Esophagus muscularis mucosa (tissue), 4 donors: Measurements from ENCODE around the gene CACNA2D3. TPM values are rescaled to one million over a fixed set of nuclear protein-coding genes. Genes with fewer than 3 reads are reported as not detected.

Experiments used
- DNase-seq: peaks from one replicate; pipeline ENCODE4 v3.0.0-alpha.2; 2017; ENCODE audit errors: extremely low spot score
- H3K27ac ChIP-seq, 4 donors: fragments of 200-600 bp; sonication (generic); replicated peaks in 1 of 4; 1 replicate in 3 of 4; 2 replicates in 1 of 4; pipeline ENCODE4 v1.5.1; 2016 to 2019; ENCODE audit warnings: mild to moderate bottlenecking in 1 of 4
- H3K27me3 ChIP-seq, 4 donors: fragments of 200-600 bp; sonication (generic); one replicate each; pipeline versions ENCODE4 v1.5.1 to v1.6.0; 2016 to 2019
- H3K36me3 ChIP-seq, 4 donors: fragments of 200-600 bp; sonication (generic); one replicate each; pipeline ENCODE4 v1.5.1; 2016 to 2019
- H3K4me1 ChIP-seq, 4 donors: fragments of 200-600 bp; sonication (generic); one replicate each; pipeline ENCODE4 v1.5.1; 2016 to 2019
- H3K4me3 ChIP-seq, 4 donors: fragments of 200-600 bp; sonication (generic); 1 replicate in 2 of 4; 2 replicates in 2 of 4; pipeline ENCODE4 v1.5.1; 2016 to 2019; ENCODE audit warnings: mild to moderate bottlenecking in 4 of 4, moderate library complexity in 1 of 4
- H3K9me3 ChIP-seq, 4 donors: fragments of 200-600 bp; sonication (generic); 1 replicate in 3 of 4; 2 replicates in 1 of 4; pipeline ENCODE4 v1.5.1; 2016 to 2019
- EP300 ChIP-seq: sonication (generic); formaldehyde crosslinking; IDR thresholded peaks from one replicate; pipeline ENCODE4 v1.6.1; 2017; ENCODE audit warnings: antibody characterized with exemption
- POLR2A ChIP-seq: fragments of 450-650 bp; IDR thresholded peaks from one replicate; pipeline ENCODE4 v1.6.1; 2017; ENCODE audit warnings: antibody characterized with exemption, moderate library complexity, mild to moderate bottlenecking, low read depth
- POLR2AphosphoS5 ChIP-seq, 2 donors: sonication (generic); formaldehyde crosslinking; IDR thresholded peaks; one replicate each; pipeline ENCODE4 v1.6.1; 2017; ENCODE audit warnings: antibody characterized with exemption in 2 of 2
- WGBS: methylation state at CpG from one replicate; pipeline ENCODE4 v1.1.5; 2018; 5-methylcytosine and 5-hydroxymethylcytosine counted together
- intact Hi-C: fragments of 100-400 bp; cut with DNase I; formaldehyde crosslinking; loops from one replicate; pipeline ENCODE4 v1.15.1; 2023
- total RNA-seq, 4 donors: library from RNA; depleted of rRNA; stranded (reverse); fragments of >200 nt; gene quantifications; one replicate each; pipeline versions ENCODE4 v1.1.0 to v1.2.1, GENCODE V29; 2016
- TF ChIP-seq, protein P1 (sequence below), 3 experiments: fragments of 200-600 bp in 2 of 3; fragments of 450-650 bp in 1 of 3; sonication (generic) in 2 of 3; IDR thresholded peaks; one replicate each; pipeline ENCODE4 v1.5.1; 2017 to 2019; ENCODE audit warnings: antibody characterized with exemption in 3 of 3, mild to moderate bottlenecking in 2 of 3, moderate library complexity in 1 of 3

The CACNA2D3 gene
- total RNA-seq, 4 donors from 2014 or later = 2.5 to 6.3 (median 3.9) TPM

DNA sequence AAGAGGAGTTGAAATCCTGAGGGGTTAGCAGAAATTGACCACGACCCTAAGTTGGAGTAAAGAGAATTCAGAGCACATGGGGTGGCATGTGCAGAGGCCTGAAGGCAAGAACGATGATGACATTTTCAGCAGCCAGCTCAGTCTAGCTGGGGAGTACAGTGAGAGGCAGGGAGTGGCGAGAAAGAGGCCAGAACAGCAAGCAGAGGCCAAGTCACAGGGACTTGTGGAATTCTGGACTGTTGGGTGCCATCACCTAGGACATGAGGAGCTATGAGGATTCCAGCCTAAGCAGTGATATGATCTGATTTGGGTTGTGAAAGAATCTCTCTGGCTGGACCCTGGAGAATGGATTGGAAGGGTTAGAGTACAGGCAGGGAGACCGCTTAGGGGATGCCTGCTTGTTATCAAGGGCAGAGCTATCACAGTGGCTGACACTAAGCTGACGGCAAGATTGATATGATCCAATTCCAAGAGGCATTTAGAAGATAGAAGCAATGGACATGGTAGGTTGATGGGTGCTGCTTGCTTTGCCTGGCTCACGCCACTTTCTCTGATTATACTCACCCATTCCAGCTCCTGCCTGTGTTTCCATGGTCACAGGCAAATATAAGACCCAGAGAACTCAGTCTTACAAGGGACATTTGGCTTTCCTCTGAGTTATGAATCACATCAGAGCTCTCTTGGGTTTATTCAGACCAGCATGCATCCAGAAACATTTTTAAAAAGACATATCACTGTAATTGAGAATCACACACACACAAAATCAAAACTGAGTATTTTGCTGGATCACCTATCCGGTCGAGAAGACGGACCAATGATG lies 739.1 kb downstream of the CACNA2D3 start:
- no peak for TF ChIP-seq EP300
- no peaks in the 10 kb centered on the region for H3K9me3 ChIP-seq
- H3K36me3 ChIP-seq = no peaks in the 10 kb centered on the region
- intact Hi-C loops = no loop called here
- 63% methylated on average over 9 of the region's 9 CpGs for WGBS
- H3K4me1 ChIP-seq = peaks cover 9 to 49% (median 33%) of the 10 kb centered on the region in 4 donors
- no peaks in the 10 kb centered on the region for H3K27me3 ChIP-seq
- H3K27ac ChIP-seq = peak overlapping the region in 1 of 4 donors; percentile 56
- no peak overlapping the region for H3K4me3 ChIP-seq
- no peak for DNase-seq

DNA sequence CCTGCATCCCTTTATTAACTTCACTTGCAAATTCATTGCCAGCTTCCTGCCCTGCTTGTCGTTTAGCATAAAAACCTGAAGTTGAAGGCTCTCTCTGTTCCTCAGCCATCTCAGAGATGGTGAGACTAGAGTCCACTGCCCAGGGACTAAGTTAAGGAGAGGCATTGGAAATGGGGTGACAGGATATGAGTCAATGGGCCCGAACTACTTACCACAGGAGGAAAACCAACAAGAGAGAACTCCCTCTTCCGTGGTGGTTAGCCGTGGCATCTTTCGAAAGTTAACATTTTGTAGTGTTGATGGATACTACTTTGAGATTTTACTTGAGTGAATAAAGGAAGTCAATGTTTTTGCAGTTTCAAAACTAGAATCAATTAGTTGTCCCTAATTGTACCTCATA lies 740.2 kb downstream of the CACNA2D3 start:
- Histone ChIP-seq H3K4me3 (no peak overlapping the region), H3K4me1 (peaks cover 9 to 49% (median 33%) of the 10 kb centered on the region in 4 donors), H3K36me3 (no peaks in the 10 kb centered on the region), H3K27me3 (no peaks in the 10 kb centered on the region), H3K27ac (no peak overlapping the region), H3K9me3 (no peaks in the 10 kb centered on the region)
- WGBS = 78% methylated on average over 5 of the region's 5 CpGs
- no peak for DNase-seq
- TF ChIP-seq EP300 (no peak), POLR2AphosphoS5 (IDR thresholded peaks at IDR 0.05) (no peak), POLR2A (no peak)
- TF ChIP-seq, protein P1, sequence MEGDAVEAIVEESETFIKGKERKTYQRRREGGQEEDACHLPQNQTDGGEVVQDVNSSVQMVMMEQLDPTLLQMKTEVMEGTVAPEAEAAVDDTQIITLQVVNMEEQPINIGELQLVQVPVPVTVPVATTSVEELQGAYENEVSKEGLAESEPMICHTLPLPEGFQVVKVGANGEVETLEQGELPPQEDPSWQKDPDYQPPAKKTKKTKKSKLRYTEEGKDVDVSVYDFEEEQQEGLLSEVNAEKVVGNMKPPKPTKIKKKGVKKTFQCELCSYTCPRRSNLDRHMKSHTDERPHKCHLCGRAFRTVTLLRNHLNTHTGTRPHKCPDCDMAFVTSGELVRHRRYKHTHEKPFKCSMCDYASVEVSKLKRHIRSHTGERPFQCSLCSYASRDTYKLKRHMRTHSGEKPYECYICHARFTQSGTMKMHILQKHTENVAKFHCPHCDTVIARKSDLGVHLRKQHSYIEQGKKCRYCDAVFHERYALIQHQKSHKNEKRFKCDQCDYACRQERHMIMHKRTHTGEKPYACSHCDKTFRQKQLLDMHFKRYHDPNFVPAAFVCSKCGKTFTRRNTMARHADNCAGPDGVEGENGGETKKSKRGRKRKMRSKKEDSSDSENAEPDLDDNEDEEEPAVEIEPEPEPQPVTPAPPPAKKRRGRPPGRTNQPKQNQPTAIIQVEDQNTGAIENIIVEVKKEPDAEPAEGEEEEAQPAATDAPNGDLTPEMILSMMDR (IDR thresholded peaks at IDR 0.05) = no peak
- intact Hi-C loops = no loop called here

DNA sequence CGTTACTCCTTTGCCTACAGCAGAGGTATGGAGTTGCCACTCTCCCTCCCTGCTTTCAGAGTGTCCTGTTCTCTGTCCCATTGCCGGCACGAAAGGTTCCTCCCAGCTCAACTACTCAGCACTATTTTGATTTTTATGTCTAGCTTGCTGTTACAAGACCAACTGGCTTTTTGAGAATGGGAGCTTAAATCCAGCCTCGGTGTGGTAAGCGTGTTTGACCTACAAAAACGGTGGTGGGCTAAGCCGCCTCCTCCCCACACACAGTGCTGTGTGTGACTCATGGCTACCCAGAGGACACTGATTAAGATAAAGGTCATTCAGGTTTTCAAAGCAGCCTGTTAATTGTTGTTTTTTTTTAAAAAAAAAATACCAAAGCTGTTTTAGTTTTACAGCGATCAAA lies 741.0 kb downstream of the CACNA2D3 start:
- peaks cover 6 to 45% (median 26%) of the 10 kb centered on the region in 4 donors for H3K4me1 ChIP-seq
- no peak for DNase-seq
- TF ChIP-seq, protein P1 (IDR thresholded peaks at IDR 0.05) = no peak
- TF ChIP-seq EP300 (no peak), POLR2A (no peak), POLR2AphosphoS5 (IDR thresholded peaks at IDR 0.05) (no peak)
- WGBS = 66% methylated on average over 8 of the region's 8 CpGs
- H3K9me3 ChIP-seq = no peaks in the 10 kb centered on the region
- no peaks in the 10 kb centered on the region for H3K27me3 ChIP-seq
- H3K4me3 ChIP-seq = no peak overlapping the region
- H3K27ac ChIP-seq = no peak overlapping the region
- H3K36me3 ChIP-seq = no peaks in the 10 kb centered on the region
- intact Hi-C loops = no loop called here

DNA sequence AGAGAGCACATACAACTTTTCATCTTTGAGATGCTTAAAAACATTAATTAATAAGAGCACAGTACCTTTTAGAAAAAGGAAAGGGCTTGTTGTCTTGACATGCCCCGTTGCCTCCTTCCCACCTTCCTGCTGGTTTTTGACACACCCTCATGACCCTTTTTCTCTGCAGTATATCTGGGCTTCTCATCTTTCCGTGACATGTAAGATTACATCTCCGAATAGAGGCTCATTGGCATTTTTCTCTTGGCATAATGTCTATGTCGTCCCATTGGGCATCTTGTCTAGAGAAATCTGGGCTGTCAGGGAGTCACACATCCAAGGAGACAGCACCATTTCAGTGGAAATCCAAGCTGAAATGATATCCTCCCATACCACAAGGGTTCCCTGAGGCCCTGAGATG lies 741.4 kb downstream of the CACNA2D3 start:
- no peaks in the 10 kb centered on the region for H3K9me3 ChIP-seq
- H3K27ac ChIP-seq = no peak overlapping the region
- no peaks in the 10 kb centered on the region for H3K27me3 ChIP-seq
- DNase-seq = no peak
- TF ChIP-seq, protein P1 (IDR thresholded peaks at IDR 0.05) = no peak
- no peak for TF ChIP-seq POLR2A
- TF ChIP-seq EP300 = no peak
- no peak for TF ChIP-seq POLR2AphosphoS5 (IDR thresholded peaks at IDR 0.05)
- no peak overlapping the region for H3K4me3 ChIP-seq
- intact Hi-C loops = no loop called here
- H3K4me1 ChIP-seq = peaks cover 4 to 41% (median 22%) of the 10 kb centered on the region in 4 donors
- H3K36me3 ChIP-seq = no peaks in the 10 kb centered on the region
- 93% methylated on average over 4 of the region's 4 CpGs for WGBS

DNA sequence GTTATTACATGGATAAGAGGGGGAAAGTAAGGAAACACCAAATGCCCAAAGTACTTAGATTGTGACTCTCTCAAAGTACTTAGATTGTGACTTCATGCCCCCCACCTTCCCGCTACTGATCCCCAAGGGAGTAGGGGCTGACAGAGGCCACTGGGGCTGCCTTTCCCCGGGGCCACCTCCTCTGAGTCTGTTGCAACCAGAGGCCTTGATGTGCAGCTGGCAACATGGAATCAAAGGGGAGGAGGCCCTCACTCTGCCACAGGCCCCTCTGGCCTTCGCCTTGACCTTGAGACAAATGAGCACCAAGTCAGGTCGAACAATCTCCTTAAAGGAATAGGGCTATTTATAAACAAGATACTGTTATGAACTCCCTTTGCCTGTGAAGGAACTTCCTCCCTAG lies 743.0 kb downstream of the CACNA2D3 start:
- no peak overlapping the region for H3K4me3 ChIP-seq
- 82% methylated on average over 4 of the region's 4 CpGs for WGBS
- no peak overlapping the region for H3K27ac ChIP-seq
- no peaks in the 10 kb centered on the region for H3K36me3 ChIP-seq
- intact Hi-C loops = loop anchor here (5.0 kb wide), 1 partner anchor 322 kb away; no protein-coding TSS in a partner anchor
- H3K9me3 ChIP-seq = no peaks in the 10 kb centered on the region
- no peaks in the 10 kb centered on the region for H3K27me3 ChIP-seq
- no peak for DNase-seq
- peaks cover 0 to 32% (median 14%) of the 10 kb centered on the region in 4 donors for H3K4me1 ChIP-seq
- no peak for TF ChIP-seq POLR2A
- TF ChIP-seq, protein P1 (IDR thresholded peaks at IDR 0.05) = no peak
- no peak for TF ChIP-seq EP300
- TF ChIP-seq POLR2AphosphoS5 (IDR thresholded peaks at IDR 0.05) = no peak
